ENCODE data around the gene WDR70. TPM values are rescaled to one million over a fixed set of nuclear protein-coding genes. Genes with fewer than 3 reads are reported as not detected.

Gene WDR70
- total and polyA plus RNA-seq, 2 of the 8 experiments (the other 6 are each of a cell fraction or from before 2014, with no cell fraction given): 10.6 to 37.4 TPM

DNA sequence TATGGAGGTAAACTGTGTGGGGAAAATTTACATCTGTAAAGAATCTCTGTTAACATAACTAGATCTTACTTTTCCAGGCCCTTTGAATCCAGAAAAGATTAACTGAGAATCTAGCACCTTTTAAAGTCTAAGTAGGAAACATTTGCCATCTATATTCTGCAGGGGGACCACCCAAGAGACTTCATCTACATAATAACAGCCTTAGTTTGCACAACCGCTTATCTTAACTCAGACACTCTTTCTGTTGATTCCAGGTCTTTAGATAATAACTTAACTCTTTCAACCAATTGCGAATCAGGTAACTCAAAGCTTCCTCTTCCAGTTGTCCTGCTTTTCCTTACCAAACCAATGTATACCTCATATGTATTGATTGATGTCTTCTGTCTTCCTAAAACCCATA is 407.3 kb downstream of the WDR70 start:
- H3K36me3 ChIP-seq (ENCODE audit: control insufficient read depth in 2 of 4, insufficient read depth in 4 of 4, low read length in 3 of 4): no peaks in the 10 kb centered on the region; a peak in 1 of 8 replicates
- no peak overlapping the region for H3K14ac ChIP-seq (ENCODE audit: insufficient read length)
- no peak overlapping the region for H3K18ac ChIP-seq (ENCODE audit: extremely low read depth, low read length)
- H3K23me2 ChIP-seq (ENCODE audit: low read depth, low read length): no peaks in the 10 kb centered on the region
- no peaks in the 10 kb centered on the region for H3K79me1 ChIP-seq (ENCODE audit: low read depth, low read length)
- H2BK12ac ChIP-seq (ENCODE audit: low read depth, low read length): no peak overlapping the region
- ChIA-PET CTCF (ENCODE audit: partially characterized antibody) (interaction anchor here (1.6 kb wide), 1 partner anchor 12 kb away, joined by 4 read pairs; no protein-coding TSS in a partner anchor), POLR2A (ENCODE audit: partially characterized antibody) (no interaction called here)
- H4K20me1 ChIP-seq (replicated peaks in 1 of 2; ENCODE audit: control insufficient read depth in 1 of 2, insufficient read depth in 2 of 2, low read length in 2 of 2): no peaks in the 10 kb centered on the region
- no peak overlapping the region for H2BK20ac ChIP-seq (ENCODE audit: low read length)
- H4K91ac ChIP-seq (replicated peaks; ENCODE audit: insufficient read length, low read length): no peak overlapping the region
- no peaks in the 10 kb centered on the region for H3K4me1 ChIP-seq (replicated peaks in 1 of 4; ENCODE audit: control insufficient read depth in 3 of 4, insufficient read depth in 4 of 4, low read length in 3 of 4)
- H3K4me2 ChIP-seq (ENCODE audit: insufficient read depth in 1 of 2, low read depth in 2 of 2, low read length in 2 of 2): no peak overlapping the region
- H3K4ac ChIP-seq (replicated peaks; ENCODE audit: insufficient read length, low read depth, low read length): no peak overlapping the region
- no peak overlapping the region for H3K23ac ChIP-seq (ENCODE audit: insufficient read length)
- H2AFZ ChIP-seq (ENCODE audit: low read length): no peak overlapping the region
- FAIRE-seq: no peak
- 60% methylated on average over 2 of the region's 2 CpGs; no CpG with 5 or more reads in 1 of the 2 experiments for WGBS, 2 experiments (ENCODE audit: extremely low coverage in 1 of 2, insufficient coverage in 1 of 2, insufficient read length in 1 of 2, insufficient replicate concordance in 2 of 2, low coverage in 1 of 2, low lambda C conversion rate in 2 of 2, missing lambda C conversion rate in 1 of 2)
- H2BK120ac ChIP-seq (replicated peaks; ENCODE audit: low read depth, low read length): no peak overlapping the region
- no peak overlapping the region for H3K9ac ChIP-seq (replicated peaks in 1 of 4; ENCODE audit: extremely low read depth in 1 of 4, low read depth in 3 of 4, low read length in 3 of 4)
- no peak overlapping the region for H2BK15ac ChIP-seq (ENCODE audit: low read length)
- no peaks in the 10 kb centered on the region for H3K27me3 ChIP-seq (replicated peaks in 1 of 4; ENCODE audit: control insufficient read depth in 3 of 4, extremely low read depth in 1 of 4, insufficient read depth in 3 of 4, low read length in 3 of 4)
- H3K27ac ChIP-seq (ENCODE audit: low read depth, low read length): no peak overlapping the region
- H4K8ac ChIP-seq (ENCODE audit: extremely low read depth, insufficient read depth, low read length): no peak overlapping the region
- DNase-seq (ENCODE audit: low read depth in 1 of 2, low spot score in 2 of 2): no peak
- H2BK5ac ChIP-seq (ENCODE audit: low read depth, low read length): no peak overlapping the region
- H3K56ac ChIP-seq (replicated peaks; ENCODE audit: insufficient read length, low read depth, low read length): no peak overlapping the region
- no peak overlapping the region for H4K5ac ChIP-seq (ENCODE audit: insufficient read length, low read depth, low read length)
- H3K9me3 ChIP-seq (ENCODE audit: insufficient read depth in 2 of 2, low read depth in 1 of 2, low read length in 1 of 2): peaks cover 7 to 10% of the 10 kb centered on the region in 2 experiments
- no peaks in the 10 kb centered on the region for H3K79me2 ChIP-seq (ENCODE audit: control insufficient read depth in 1 of 2, insufficient read depth in 2 of 2, low read length in 2 of 2)
- H2AK5ac ChIP-seq (ENCODE audit: low read depth, low read length): no peak overlapping the region
- no peak overlapping the region for H3K4me3 ChIP-seq (ENCODE audit: extremely low read depth in 1 of 4, insufficient read depth in 2 of 4, low read depth in 3 of 4, low read length in 4 of 4)
- no peak for TF ChIP-seq SAP30 (IDR thresholded peaks at IDR 0.05; ENCODE audit: insufficient read depth, insufficient replicate concordance, low read length)
- TF ChIP-seq, protein P1, sequence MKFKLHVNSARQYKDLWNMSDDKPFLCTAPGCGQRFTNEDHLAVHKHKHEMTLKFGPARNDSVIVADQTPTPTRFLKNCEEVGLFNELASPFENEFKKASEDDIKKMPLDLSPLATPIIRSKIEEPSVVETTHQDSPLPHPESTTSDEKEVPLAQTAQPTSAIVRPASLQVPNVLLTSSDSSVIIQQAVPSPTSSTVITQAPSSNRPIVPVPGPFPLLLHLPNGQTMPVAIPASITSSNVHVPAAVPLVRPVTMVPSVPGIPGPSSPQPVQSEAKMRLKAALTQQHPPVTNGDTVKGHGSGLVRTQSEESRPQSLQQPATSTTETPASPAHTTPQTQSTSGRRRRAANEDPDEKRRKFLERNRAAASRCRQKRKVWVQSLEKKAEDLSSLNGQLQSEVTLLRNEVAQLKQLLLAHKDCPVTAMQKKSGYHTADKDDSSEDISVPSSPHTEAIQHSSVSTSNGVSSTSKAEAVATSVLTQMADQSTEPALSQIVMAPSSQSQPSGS (IDR thresholded peaks at IDR 0.05; ENCODE audit: low read length): no peak
- no peak for TF ChIP-seq SP4 (IDR thresholded peaks at IDR 0.05; ENCODE audit: low read length)
- TF ChIP-seq KDM1A (IDR thresholded peaks at IDR 0.05; ENCODE audit: borderline replicate concordance, low read length): no peak
- TF ChIP-seq BCL11A (IDR thresholded peaks at IDR 0.05; ENCODE audit: low read depth in 2 of 2, low read length in 2 of 2): no peak
- no peak for TF ChIP-seq EP300 (IDR thresholded peaks at IDR 0.05; ENCODE audit: borderline replicate concordance in 1 of 2, low read depth in 2 of 2, low read length in 2 of 2)
- no peak for TF ChIP-seq GTF2F1 (IDR thresholded peaks at IDR 0.05; ENCODE audit: borderline replicate concordance, low read depth, low read length)
- no peak for TF ChIP-seq SRF (IDR thresholded peaks at IDR 0.05; ENCODE audit: low read depth, low read length)
- no peak for TF ChIP-seq TAF1 (IDR thresholded peaks at IDR 0.05; ENCODE audit: low read depth, low read length)
- TF ChIP-seq CTBP2 (IDR thresholded peaks at IDR 0.05; ENCODE audit: borderline replicate concordance, insufficient read depth, insufficient read length, low read length): no peak
- no peak for TF ChIP-seq HDAC2 (IDR thresholded peaks at IDR 0.05; ENCODE audit: borderline replicate concordance in 1 of 2, low read depth in 2 of 2, low read length in 2 of 2)
- TF ChIP-seq TEAD4 (IDR thresholded peaks at IDR 0.05; ENCODE audit: low read depth, low read length): no peak
